Esophagus muscularis mucosa (tissue), 4 donors: ENCODE results near the gene F11. TPM values are rescaled to one million over a fixed set of nuclear protein-coding genes. Genes with fewer than 3 reads are reported as not detected.

Experiments
- DNase-seq: peaks from one replicate; pipeline ENCODE4 v3.0.0-alpha.2; 2017; ENCODE audit errors: extremely low spot score
- H3K27ac ChIP-seq, 4 donors: fragments of 200-600 bp; sonication (generic); replicated peaks in 1 of 4; 1 replicate in 3 of 4; 2 replicates in 1 of 4; pipeline ENCODE4 v1.5.1; 2016 to 2019; ENCODE audit warnings: mild to moderate bottlenecking in 1 of 4
- H3K27me3 ChIP-seq, 4 donors: fragments of 200-600 bp; sonication (generic); one replicate each; pipeline versions ENCODE4 v1.5.1 to v1.6.0; 2016 to 2019
- H3K36me3 ChIP-seq, 4 donors: fragments of 200-600 bp; sonication (generic); one replicate each; pipeline ENCODE4 v1.5.1; 2016 to 2019
- H3K4me1 ChIP-seq, 4 donors: fragments of 200-600 bp; sonication (generic); one replicate each; pipeline ENCODE4 v1.5.1; 2016 to 2019
- H3K4me3 ChIP-seq, 4 donors: fragments of 200-600 bp; sonication (generic); 1 replicate in 2 of 4; 2 replicates in 2 of 4; pipeline ENCODE4 v1.5.1; 2016 to 2019; ENCODE audit warnings: mild to moderate bottlenecking in 4 of 4, moderate library complexity in 1 of 4
- H3K9me3 ChIP-seq, 4 donors: fragments of 200-600 bp; sonication (generic); 1 replicate in 3 of 4; 2 replicates in 1 of 4; pipeline ENCODE4 v1.5.1; 2016 to 2019
- CTCF ChIP-seq, 3 experiments: fragments of 200-600 bp in 2 of 3; fragments of 450-650 bp in 1 of 3; sonication (generic) in 2 of 3; IDR thresholded peaks; one replicate each; pipeline ENCODE4 v1.5.1; 2017 to 2019; ENCODE audit warnings: antibody characterized with exemption in 3 of 3, mild to moderate bottlenecking in 2 of 3, moderate library complexity in 1 of 3
- EP300 ChIP-seq: sonication (generic); formaldehyde crosslinking; IDR thresholded peaks from one replicate; pipeline ENCODE4 v1.6.1; 2017; ENCODE audit warnings: antibody characterized with exemption
- POLR2A ChIP-seq: fragments of 450-650 bp; IDR thresholded peaks from one replicate; pipeline ENCODE4 v1.6.1; 2017; ENCODE audit warnings: antibody characterized with exemption, moderate library complexity, mild to moderate bottlenecking, low read depth
- POLR2AphosphoS5 ChIP-seq, 2 donors: sonication (generic); formaldehyde crosslinking; IDR thresholded peaks; one replicate each; pipeline ENCODE4 v1.6.1; 2017; ENCODE audit warnings: antibody characterized with exemption in 2 of 2
- WGBS: methylation state at CpG from one replicate; pipeline ENCODE4 v1.1.5; 2018; 5-methylcytosine and 5-hydroxymethylcytosine counted together
- intact Hi-C: fragments of 100-400 bp; cut with DNase I; formaldehyde crosslinking; loops from one replicate; pipeline ENCODE4 v1.15.1; 2023
- total RNA-seq, 4 donors: library from RNA; depleted of rRNA; stranded (reverse); fragments of >200 nt; gene quantifications; one replicate each; pipeline versions ENCODE4 v1.1.0 to v1.2.1, GENCODE V29; 2016

Gene F11
- total RNA-seq, 4 donors from 2014 or later, result not detected

DNA sequence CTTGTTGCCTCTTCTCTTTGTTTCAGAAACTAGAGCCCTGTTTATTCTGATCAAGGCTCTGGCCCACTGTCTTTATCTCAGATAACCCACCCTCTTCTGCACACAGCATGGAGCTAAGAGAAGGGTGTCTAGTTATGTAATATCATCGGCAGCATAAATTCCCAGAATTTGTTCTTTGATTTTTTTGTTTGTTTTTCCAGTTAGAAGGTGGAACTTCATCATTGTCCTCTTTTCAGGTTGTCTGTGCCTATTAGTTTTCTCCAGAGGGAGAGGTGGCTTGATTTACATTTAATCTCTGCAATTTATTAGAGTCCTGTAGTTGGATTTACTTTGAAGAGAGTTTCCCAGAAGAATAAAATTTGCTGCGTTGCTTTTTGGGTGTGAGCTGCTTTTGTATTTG, 15.2 kb upstream of the F11 start:
- Histone ChIP-seq H3K9me3 (no peaks in the 10 kb centered on the region), H3K27ac (no peak overlapping the region), H3K27me3 (no peaks in the 10 kb centered on the region), H3K4me1 (no peaks in the 10 kb centered on the region), H3K36me3 (peaks cover 4 to 39% (median 20%) of the 10 kb centered on the region in 4 donors), H3K4me3 (no peak overlapping the region)
- WGBS, result 45% methylated on average over 2 of the region's 2 CpGs
- no peak for DNase-seq
- TF ChIP-seq EP300, result no peak
- no peak for TF ChIP-seq POLR2A
- no peak for TF ChIP-seq CTCF (IDR thresholded peaks at IDR 0.05)
- no peak for TF ChIP-seq POLR2AphosphoS5 (IDR thresholded peaks at IDR 0.05)
- intact Hi-C loops, result no loop called here

- Histone ChIP-seq H3K4me3 (no peak overlapping the region), H3K4me1 (no peaks in the 10 kb centered on the region), H3K9me3 (no peaks in the 10 kb centered on the region), H3K36me3 (peaks cover 4 to 58% (median 40%) of the 10 kb centered on the region in 4 donors), H3K27me3 (no peaks in the 10 kb centered on the region), H3K27ac (no peak overlapping the region)
- TF ChIP-seq POLR2A, result no peak
- no peak for TF ChIP-seq CTCF (IDR thresholded peaks at IDR 0.05)
- intact Hi-C loops, result no loop called here
- no peak for DNase-seq
- WGBS, result 100% methylated on average over 3 of the region's 3 CpGs
These were observed 10.9 kb upstream of the F11 start for GRCh38 chr4:186255122-186255521.

DNA sequence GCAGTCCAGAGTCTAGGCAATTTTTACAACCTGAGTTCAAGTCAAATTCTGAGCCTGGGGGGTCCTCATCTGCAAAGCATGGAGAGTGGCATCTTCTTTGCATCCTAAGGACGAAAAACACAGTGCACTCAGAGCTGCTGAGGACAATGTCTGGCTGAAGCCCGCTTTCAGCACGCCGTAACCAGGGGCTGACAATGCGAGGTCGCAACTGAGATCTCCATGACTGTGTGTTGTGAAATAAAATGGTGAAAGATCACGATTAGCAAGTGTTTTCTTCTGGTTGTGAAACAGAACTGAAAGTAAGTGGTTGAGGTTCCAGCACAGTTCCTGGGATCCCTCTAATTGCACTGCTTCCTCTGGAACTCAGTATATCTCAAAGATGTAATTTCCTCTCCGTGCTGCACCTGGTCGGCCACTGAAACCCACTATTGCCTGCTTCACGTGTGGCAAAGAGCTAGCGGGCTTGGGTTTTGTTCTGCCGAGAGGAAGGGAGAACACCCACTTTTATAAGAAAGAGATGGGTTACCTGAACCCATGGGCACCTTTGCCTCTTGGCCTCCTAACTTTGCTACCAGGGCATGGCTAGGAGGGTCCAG, 7.7 kb upstream of the F11 start:
- WGBS, result 90% methylated on average over 12 of the region's 12 CpGs
- intact Hi-C loops, result no loop called here
- H3K4me1 ChIP-seq, result no peaks in the 10 kb centered on the region
- peaks cover 0 to 28% (median 26%) of the 10 kb centered on the region in 4 donors for H3K36me3 ChIP-seq
- no peak for DNase-seq
- TF ChIP-seq EP300 (no peak), CTCF (IDR thresholded peaks at IDR 0.05) (no peak), POLR2AphosphoS5 (IDR thresholded peaks at IDR 0.05) (no peak), POLR2A (no peak)
- no peaks in the 10 kb centered on the region for H3K27me3 ChIP-seq
- no peak overlapping the region for H3K4me3 ChIP-seq
- no peaks in the 10 kb centered on the region for H3K9me3 ChIP-seq
- no peak overlapping the region for H3K27ac ChIP-seq

- Histone ChIP-seq H3K4me3 (no peak overlapping the region), H3K27me3 (no peaks in the 10 kb centered on the region), H3K36me3 (peaks cover 0 to 23% (median 22%) of the 10 kb centered on the region in 4 donors), H3K27ac (no peak overlapping the region), H3K4me1 (no peaks in the 10 kb centered on the region), H3K9me3 (no peaks in the 10 kb centered on the region)
- TF ChIP-seq CTCF (IDR thresholded peaks at IDR 0.05), result no peak
- TF ChIP-seq EP300, result no peak
- no peak for TF ChIP-seq POLR2AphosphoS5 (IDR thresholded peaks at IDR 0.05)
- no peak for TF ChIP-seq POLR2A
- WGBS, result 73% methylated on average over 6 of the region's 6 CpGs
- intact Hi-C loops, result no loop called here
- DNase-seq, result no peak
These were observed 5.9 kb upstream of the F11 start for GRCh38 chr4:186260117-186260503.
